Activated CD8-positive, alpha-beta T cell treated with anti-CD3 and anti-CD28 coated beads for 36 hours (primary cell): ENCODE data around the gene NUDT14. TPM values are rescaled to one million over a fixed set of nuclear protein-coding genes. Genes with fewer than 3 reads are reported as not detected.

Source experiments
- ATAC-seq: fragments of 200-7000 bp; cut with Tn5 transposase; one replicate; pipeline ENCODE4 v1.10.0; 2021; ENCODE audit warnings: mild to moderate bottlenecking, moderate library complexity
- CTCF ChIA-PET: fragments of 350-600 bp; sonication (Branson Sonifier 250); formaldehyde crosslinking; loops from one replicate; lab custom pipeline; 2021; ENCODE audit warnings: antibody characterized with exemption; lab: Charles Lee
- POLR2A ChIA-PET: fragments of 350-600 bp; sonication (Branson Sonifier 250); formaldehyde crosslinking; loops from one replicate; lab custom pipeline; 2021; ENCODE audit warnings: antibody characterized with exemption; lab: Charles Lee
- DNase-seq: peaks from one replicate; pipeline ENCODE4 v3.0.0-alpha.2; 2020
- H3K27ac Mint-ChIP-seq: one replicate; pipeline ENCODE4 v1.8.0; 2021; ENCODE audit warnings: mild to moderate bottlenecking, mixed read lengths
- H3K27me3 Mint-ChIP-seq: one replicate; pipeline ENCODE4 v1.8.0; 2021; ENCODE audit warnings: mixed read lengths
- H3K36me3 Mint-ChIP-seq: one replicate; pipeline ENCODE4 v1.8.0; 2021; ENCODE audit warnings: low read depth, mixed read lengths
- H3K4me1 Mint-ChIP-seq: one replicate; pipeline ENCODE4 v1.8.0; 2021; ENCODE audit warnings: low read depth, mixed read lengths
- H3K4me3 Mint-ChIP-seq: one replicate; pipeline ENCODE4 v1.8.0; 2021; ENCODE audit warnings: mild to moderate bottlenecking, moderate library complexity, mixed read lengths
- H3K9me3 Mint-ChIP-seq: one replicate; pipeline ENCODE4 v1.8.0; 2021; ENCODE audit warnings: mixed read lengths
- intact Hi-C: fragments of 100-400 bp; cut with micrococcal nuclease; formaldehyde crosslinking; loops from one replicate; pipeline ENCODE4 v1.10.0; 2022
- total RNA-seq, 2 experiments: library from RNA; stranded (reverse); gene quantifications; one replicate each; pipeline ENCODE4 v1.2.3, GENCODE V29; 2021
- TF ChIP-seq, protein P1 (sequence below): fragments of 200-600 bp; IDR thresholded peaks from one replicate; pipeline ENCODE4 v1.8.0; 2022; ENCODE audit warnings: antibody characterized with exemption, mild to moderate bottlenecking

Gene NUDT14
- total RNA-seq, 2 experiments from 2014 or later, result 9.3 to 9.7 TPM

- Mint-ChIP-seq H3K27ac (no peak overlapping the region), H3K4me3 (peak overlapping the region; percentile 36), H3K27me3 (no peaks in the 10 kb centered on the region), H3K36me3 (no peaks in the 10 kb centered on the region), H3K4me1 (peaks cover 4% of the 10 kb centered on the region), H3K9me3 (no peaks in the 10 kb centered on the region)
- ChIA-PET POLR2A (interaction anchor here (0.7 to 1.7 kb wide), 4 partner anchors 11 to 171 kb away, joined by 3 to 7 read pairs (median 4); no protein-coding TSS in a partner anchor), CTCF (interaction anchor here (0.6 to 1.8 kb wide), 7 partner anchors 12 to 169 kb away, joined by 3 to 7 read pairs (median 5); partner anchors contain the start of gene JAG2)
- intact Hi-C loops, result no loop called here
- ATAC-seq (no peak), DNase-seq (no peak)
- TF ChIP-seq, protein P1, sequence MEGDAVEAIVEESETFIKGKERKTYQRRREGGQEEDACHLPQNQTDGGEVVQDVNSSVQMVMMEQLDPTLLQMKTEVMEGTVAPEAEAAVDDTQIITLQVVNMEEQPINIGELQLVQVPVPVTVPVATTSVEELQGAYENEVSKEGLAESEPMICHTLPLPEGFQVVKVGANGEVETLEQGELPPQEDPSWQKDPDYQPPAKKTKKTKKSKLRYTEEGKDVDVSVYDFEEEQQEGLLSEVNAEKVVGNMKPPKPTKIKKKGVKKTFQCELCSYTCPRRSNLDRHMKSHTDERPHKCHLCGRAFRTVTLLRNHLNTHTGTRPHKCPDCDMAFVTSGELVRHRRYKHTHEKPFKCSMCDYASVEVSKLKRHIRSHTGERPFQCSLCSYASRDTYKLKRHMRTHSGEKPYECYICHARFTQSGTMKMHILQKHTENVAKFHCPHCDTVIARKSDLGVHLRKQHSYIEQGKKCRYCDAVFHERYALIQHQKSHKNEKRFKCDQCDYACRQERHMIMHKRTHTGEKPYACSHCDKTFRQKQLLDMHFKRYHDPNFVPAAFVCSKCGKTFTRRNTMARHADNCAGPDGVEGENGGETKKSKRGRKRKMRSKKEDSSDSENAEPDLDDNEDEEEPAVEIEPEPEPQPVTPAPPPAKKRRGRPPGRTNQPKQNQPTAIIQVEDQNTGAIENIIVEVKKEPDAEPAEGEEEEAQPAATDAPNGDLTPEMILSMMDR, result no peak
These were observed 1.3 kb upstream of the NUDT14 start for GRCh38 chr14:105182296-105183020.

GRCh38 chr14:105181549-105182295 is 610 bp upstream of the NUDT14 start:
- TF ChIP-seq, protein P1, result no peak
- intact Hi-C loops, result no loop called here
- no peaks in the 10 kb centered on the region for H3K27me3 Mint-ChIP-seq
- DNase-seq, result no peak
- H3K4me1 Mint-ChIP-seq, result peaks cover 4% of the 10 kb centered on the region
- no peaks in the 10 kb centered on the region for H3K36me3 Mint-ChIP-seq
- ChIA-PET POLR2A (interaction anchor here (0.7 to 1.7 kb wide), 3 partner anchors 11 to 170 kb away, joined by 4 to 7 read pairs (median 5); no protein-coding TSS in a partner anchor), CTCF (interaction anchor here (0.6 to 1.8 kb wide), 7 partner anchors 12 to 170 kb away, joined by 3 to 7 read pairs (median 5); partner anchors contain the start of gene JAG2)
- no peaks in the 10 kb centered on the region for H3K9me3 Mint-ChIP-seq
- no peak for ATAC-seq
- H3K27ac Mint-ChIP-seq, result no peak overlapping the region
- peak overlapping the region; percentile 36 for H3K4me3 Mint-ChIP-seq

DNA sequence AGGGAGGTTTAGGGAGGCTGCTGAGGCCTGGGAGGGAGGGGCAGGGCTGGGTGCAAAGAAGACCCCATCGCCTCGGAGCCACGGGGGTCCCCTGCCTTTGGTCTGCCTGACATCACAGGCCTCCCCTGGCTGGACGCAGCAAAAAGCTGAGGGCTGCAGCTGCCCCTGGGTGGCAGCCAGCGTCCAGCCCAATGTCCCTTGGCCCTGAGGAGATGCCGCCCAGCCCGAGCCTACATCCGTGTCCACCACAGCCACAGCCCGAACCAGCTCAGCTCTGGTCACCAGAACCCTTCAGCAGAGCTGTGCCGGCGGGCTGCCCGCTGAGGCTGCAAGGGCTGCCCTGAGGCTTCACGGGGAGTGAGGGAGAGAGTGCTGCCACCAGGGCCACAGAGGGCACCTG is 1.9 kb downstream of the NUDT14 start:
- TF ChIP-seq, protein P1, result no peak
- Mint-ChIP-seq H3K4me3 (no peak overlapping the region), H3K36me3 (no peaks in the 10 kb centered on the region), H3K27ac (no peak overlapping the region), H3K9me3 (no peaks in the 10 kb centered on the region), H3K27me3 (no peaks in the 10 kb centered on the region), H3K4me1 (peaks cover 17% of the 10 kb centered on the region)
- DNase-seq (no peak), ATAC-seq (no peak)
- intact Hi-C loops, result no loop called here
- ChIA-PET POLR2A (interaction anchor here (1.2 kb wide), 1 partner anchor 9 kb away, joined by 5 read pairs; no protein-coding TSS in a partner anchor), CTCF (interaction anchor here (0.9 to 2.2 kb wide), 3 partner anchors 10 to 173 kb away, joined by 3 to 17 read pairs (median 6); partner anchors contain the start of gene JAG2)

GRCh38 chr14:105178868-105179140 is 2.3 kb downstream of the NUDT14 start:
- Mint-ChIP-seq H3K4me3 (no peak overlapping the region), H3K36me3 (no peaks in the 10 kb centered on the region), H3K27ac (no peak overlapping the region), H3K27me3 (no peaks in the 10 kb centered on the region), H3K4me1 (peaks cover 18% of the 10 kb centered on the region), H3K9me3 (no peaks in the 10 kb centered on the region)
- TF ChIP-seq, protein P1, result no peak
- DNase-seq (no peak), ATAC-seq (no peak)
- intact Hi-C loops, result no loop called here
- POLR2A ChIA-PET, result no interaction called here
- CTCF ChIA-PET, result interaction anchor here (0.9 to 2.2 kb wide), 2 partner anchors 10 to 173 kb away, joined by 3 to 17 read pairs; partner anchors contain the start of gene JAG2
